Activated CD8-positive, alpha-beta memory T cell treated with anti-CD3 and anti-CD28 coated beads for 36 hours (primary cell): Measurements from ENCODE around the gene SHFL. TPM values are rescaled to one million over a fixed set of nuclear protein-coding genes. Genes with fewer than 3 reads are reported as not detected.

Source experiments
- CTCF ChIA-PET: fragments of 350-600 bp; sonication (Branson Sonifier 250); formaldehyde crosslinking; loops from one replicate; lab custom pipeline; 2021; ENCODE audit warnings: antibody characterized with exemption; lab: Charles Lee
- POLR2A ChIA-PET: fragments of 350-600 bp; sonication (Branson Sonifier 250); formaldehyde crosslinking; loops from one replicate; lab custom pipeline; 2021; ENCODE audit warnings: antibody characterized with exemption; lab: Charles Lee
- total RNA-seq, 2 experiments: library from RNA; stranded (reverse); gene quantifications; one replicate each; pipeline ENCODE4 v1.2.3, GENCODE V29; 2021

Gene SHFL
- total RNA-seq, 2 experiments from 2014 or later = 41.9 to 44.1 TPM

DNA sequence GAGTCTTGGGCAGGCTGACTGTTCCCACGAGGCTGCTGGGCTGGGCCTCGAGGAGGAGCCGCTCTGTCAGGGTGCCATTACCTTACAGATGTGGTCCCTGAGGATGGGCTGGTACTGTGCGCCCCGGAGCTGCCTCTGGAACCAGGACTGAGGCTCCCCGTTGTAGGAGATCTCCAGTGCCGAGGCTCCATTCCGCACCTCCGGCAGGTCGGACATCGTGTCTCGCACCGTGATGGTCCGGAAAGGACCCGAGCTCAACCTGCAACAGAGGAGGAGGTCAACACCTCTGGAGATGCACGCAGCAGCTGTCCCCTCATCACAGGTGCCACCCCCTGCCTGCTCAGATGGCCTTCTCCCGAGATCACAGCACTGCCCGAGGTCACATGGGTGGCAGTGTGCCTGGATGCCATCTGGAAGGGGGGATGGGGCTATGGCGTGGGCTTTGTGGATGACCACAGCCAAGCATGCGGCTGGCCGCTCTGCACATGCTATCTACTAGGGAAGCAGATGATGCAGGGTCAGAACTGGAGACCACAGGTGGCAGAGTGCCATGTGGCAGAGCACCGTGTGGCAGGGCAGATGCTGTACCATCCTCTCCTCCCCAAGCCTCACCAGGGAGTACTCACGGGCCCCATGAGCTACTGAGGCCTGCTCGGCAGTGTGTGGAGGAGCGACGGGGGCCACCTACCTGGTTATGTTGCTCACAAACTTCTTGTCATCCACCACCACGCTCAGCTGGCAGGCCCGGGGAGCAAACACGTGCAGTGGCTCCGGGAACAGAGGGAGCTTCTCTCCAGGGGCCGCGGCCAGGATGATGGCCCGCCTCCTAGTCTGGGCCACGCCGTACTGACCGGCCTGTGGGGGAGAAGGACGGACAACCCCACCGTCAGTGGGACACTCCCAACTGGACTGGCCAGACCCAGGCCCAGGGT lies 51.9 kb downstream of the SHFL start:
- CTCF ChIA-PET = interaction anchor here (0.6 to 1.4 kb wide), 4 partner anchors 14 to 121 kb away, joined by 3 to 4 read pairs (median 3); partner anchors contain the start of gene EIF3G

DNA sequence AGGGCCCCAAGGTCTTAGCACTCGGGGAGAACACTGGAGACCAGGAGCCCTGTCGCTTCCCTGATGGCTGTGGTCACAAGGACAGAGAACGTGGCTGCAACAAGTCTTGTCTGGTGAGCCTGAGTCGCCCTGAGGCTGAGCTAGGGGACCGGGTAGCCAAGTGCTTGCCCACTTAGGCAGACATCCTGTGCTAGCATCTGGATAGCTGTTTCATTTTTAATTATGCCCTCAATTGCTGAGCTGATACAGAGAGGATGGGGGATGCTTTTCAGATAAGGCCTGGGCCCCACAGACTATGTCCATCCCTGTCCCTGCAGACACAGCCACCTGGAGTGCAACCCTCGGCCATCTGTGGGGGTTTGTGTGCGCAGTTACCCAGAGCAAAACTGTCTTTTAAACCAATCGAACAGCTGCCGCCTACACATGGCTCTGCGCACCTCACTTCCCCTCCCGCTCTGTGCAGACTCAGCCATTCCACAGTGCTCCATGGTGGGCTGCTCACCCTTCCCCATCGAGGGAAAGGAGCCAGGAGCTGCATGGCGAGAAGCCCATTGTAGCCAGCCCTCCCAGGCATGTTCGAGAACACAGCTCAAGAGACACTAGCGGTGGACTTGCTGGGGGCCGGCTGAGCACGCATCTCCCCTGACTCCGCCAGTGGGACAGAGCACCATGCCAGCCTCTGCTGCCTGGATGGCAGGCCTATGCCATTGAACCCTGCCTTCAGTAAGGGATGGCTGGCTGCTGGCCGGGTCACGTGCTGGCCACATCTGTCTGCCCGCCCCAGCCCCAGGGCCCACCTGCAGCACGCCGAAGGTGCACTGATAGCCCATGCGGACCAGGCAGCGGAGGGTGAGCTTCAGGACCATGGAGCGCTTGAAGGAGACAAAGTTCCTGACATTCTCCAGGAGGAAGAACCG lies 53.0 kb downstream of the SHFL start:
- POLR2A ChIA-PET = interaction anchor here (0.5 to 1.2 kb wide), 3 partner anchors 17 to 50 kb away, joined by 3 to 6 read pairs (median 3); no protein-coding TSS in a partner anchor
- CTCF ChIA-PET = interaction anchor here (1.1 to 1.4 kb wide), 2 partner anchors 19 to 120 kb away, joined by 3 read pairs; partner anchors contain the start of gene EIF3G

More for the DNA sequence above, 51.9 kb downstream of the SHFL start:
- POLR2A ChIA-PET = interaction anchor here (0.6 to 1.2 kb wide), 2 partner anchors 22 to 24 kb away, joined by 3 to 4 read pairs; no protein-coding TSS in a partner anchor

- ChIA-PET POLR2A (interaction anchor here (0.5 kb wide), 1 partner anchor 18 kb away, joined by 6 read pairs; no protein-coding TSS in a partner anchor), CTCF (interaction anchor here (0.8 kb wide), 1 partner anchor 10 kb away, joined by 3 read pairs; no protein-coding TSS in a partner anchor)
Observed at GRCh38 chr19:10139952-10140351, 53.8 kb downstream of the SHFL start.

GRCh38 chr19:10141479-10141878 lies 55.4 kb downstream of the SHFL start:
- CTCF ChIA-PET = no interaction called here
- POLR2A ChIA-PET = no interaction called here

DNA sequence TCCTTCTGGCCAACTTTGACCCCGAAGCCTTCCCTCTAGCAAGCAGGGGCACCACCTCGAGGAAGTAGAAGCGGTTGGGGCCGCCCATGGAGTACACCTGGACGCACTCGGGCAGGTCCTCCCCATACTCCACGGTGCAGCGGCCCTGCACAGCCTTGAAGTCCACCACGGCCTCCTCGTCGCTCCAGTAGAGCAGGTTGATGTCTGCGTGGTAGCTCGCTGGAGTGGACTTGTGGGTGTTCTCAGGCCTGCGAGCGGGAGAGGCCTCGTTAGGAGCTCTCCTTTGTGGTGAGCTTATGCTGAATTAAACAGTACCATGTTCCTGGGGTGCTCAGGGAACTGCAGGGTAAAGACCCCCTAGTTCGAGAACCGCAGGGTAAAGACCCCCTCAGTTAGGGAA lies 55.9 kb downstream of the SHFL start:
- ChIA-PET POLR2A (no interaction called here), CTCF (interaction anchor here (1.0 kb wide), 1 partner anchor 23 kb away, joined by 3 read pairs; no protein-coding TSS in a partner anchor)

Other genes with a start within 250 kb of the SHFL start
- gene OLFM2, start 149.8 kb upstream of the SHFL start, total RNA-seq = under 1 TPM in 1 of 2 experiments, not detected in 1; 0.27 TPM
- gene COL5A3, start 75.8 kb upstream of the SHFL start, total RNA-seq = under 1 TPM; 0.50 to 0.63 TPM
- not detected for gene RDH8, start 72.8 kb upstream of the SHFL start, total RNA-seq
- 10 to 100 TPM; 10.2 to 11.5 TPM for gene ANGPTL6, start 16.4 kb downstream of the SHFL start, total RNA-seq
- gene PPAN, start 20.0 kb downstream of the SHFL start, total RNA-seq = 100 to 1,000 TPM; 294 to 298 TPM
- 10 to 100 TPM; 68.6 to 68.9 TPM for gene P2RY11, start 25.4 kb downstream of the SHFL start, total RNA-seq
- 100 to 1,000 TPM; 311 to 312 TPM for gene EIF3G, start 33.6 kb downstream of the SHFL start, total RNA-seq
- 100 to 1,000 TPM; 345 to 355 TPM for gene DNMT1, start 108.6 kb downstream of the SHFL start, total RNA-seq
- 10 to 100 TPM; 14.1 to 14.3 TPM for gene S1PR2, start 145.0 kb downstream of the SHFL start, total RNA-seq
- 100 to 1,000 TPM; 157 to 161 TPM for gene MRPL4, start 165.9 kb downstream of the SHFL start, total RNA-seq
- gene ICAM1, start 184.8 kb downstream of the SHFL start, total RNA-seq = 10 to 100 TPM; 57.2 to 57.8 TPM
- under 1 TPM; 0.36 to 0.91 TPM for gene ICAM4, start 200.6 kb downstream of the SHFL start, total RNA-seq
- gene ICAM5, start 203.6 kb downstream of the SHFL start, total RNA-seq = 1 to 10 TPM; 2.2 to 3.8 TPM
- gene ZGLP1, start 223.5 kb downstream of the SHFL start, total RNA-seq = 1 to 10 TPM; 3.7 to 5.8 TPM
- 10 to 100 TPM; 23.8 to 27.2 TPM for gene FDX2, start 229.7 kb downstream of the SHFL start, total RNA-seq
- gene RAVER1, start 247.2 kb downstream of the SHFL start, total RNA-seq = 100 to 1,000 TPM; 100 to 102 TPM